GM23338 (cell line): Measurements from ENCODE around the gene XKR7. TPM values are rescaled to one million over a fixed set of nuclear protein-coding genes. Genes with fewer than 3 reads are reported as not detected.
A peak's percentile ranks its signal among the peaks of the same experiment; 100 is the strongest.

Experiments used
- ATAC-seq: fragments of 200-7000 bp; cut with Tn5 transposase; 3 replicates; pipeline ENCODE4 v1.9.1; 2020
- DNase-seq: peaks from one replicate; pipeline ENCODE4 v3.0.0-alpha.2; 2015; ENCODE audit warnings: low spot score
- H2AFZ ChIP-seq: fragments of 200-600 bp; sonication (generic); 2 replicates; pipeline ENCODE4 v1.8.0; 2016; ENCODE audit warnings: antibody characterized with exemption, mild to moderate bottlenecking, moderate library complexity
- H3F3A ChIP-seq: fragments of 200-600 bp; sonication (generic); replicated peaks from 2 replicates; pipeline ENCODE4 v1.8.0; 2017; ENCODE audit warnings: antibody characterized with exemption, mixed run types, low read depth
- H3K27ac ChIP-seq: fragments of 200-600 bp; sonication (generic); 2 replicates; pipeline ENCODE4 v1.6.1; 2016; ENCODE audit warnings: low read depth
- H3K27me3 ChIP-seq: fragments of 200-600 bp; sonication (generic); 2 replicates; pipeline ENCODE4 v1.8.0; 2016; ENCODE audit warnings: mild to moderate bottlenecking, mixed run types, moderate library complexity; ENCODE audit not compliant: insufficient read depth
- H3K36me3 ChIP-seq: fragments of 200-600 bp; sonication (generic); 2 replicates; pipeline ENCODE4 v1.8.0; 2016; ENCODE audit warnings: mild to moderate bottlenecking; ENCODE audit not compliant: insufficient read depth
- H3K4me1 ChIP-seq: fragments of 200-600 bp; sonication (generic); 2 replicates; pipeline ENCODE4 v1.8.0; 2016; ENCODE audit warnings: mild to moderate bottlenecking, moderate library complexity; ENCODE audit not compliant: insufficient read depth
- H3K4me2 ChIP-seq: fragments of 200-600 bp; sonication (generic); 2 replicates; pipeline ENCODE4 v1.7.1; 2017; ENCODE audit warnings: mixed run types
- H3K4me3 ChIP-seq: fragments of 200-600 bp; sonication (generic); 2 replicates; pipeline ENCODE4 v1.6.1; 2016; ENCODE audit warnings: mixed run types
- H3K79me2 ChIP-seq: fragments of 200-600 bp; sonication (generic); replicated peaks from 2 replicates; pipeline ENCODE4 v1.8.0; 2017; ENCODE audit warnings: mild to moderate bottlenecking; ENCODE audit not compliant: insufficient read depth
- H3K9me2 ChIP-seq: fragments of 200-600 bp; sonication (generic); 2 replicates; pipeline ENCODE4 v1.8.0; 2017; ENCODE audit not compliant: insufficient read depth
- H4K20me1 ChIP-seq: fragments of 200-600 bp; sonication (generic); replicated peaks from 2 replicates; pipeline ENCODE4 v1.8.0; 2017; ENCODE audit warnings: mild to moderate bottlenecking; ENCODE audit not compliant: insufficient read depth
- H3K27ac Mint-ChIP-seq: 2 replicates; pipeline ENCODE4 v1.8.0; 2020; ENCODE audit warnings: inconsistent platforms, mild to moderate bottlenecking, moderate library complexity, mixed read lengths
- H3K27me3 Mint-ChIP-seq: 3 replicates; pipeline ENCODE4 v1.8.0; 2022; ENCODE audit warnings: low read depth, mild to moderate bottlenecking, moderate library complexity, mixed read lengths, inconsistent platforms; ENCODE audit not compliant: insufficient read depth, poor library complexity
- H3K36me3 Mint-ChIP-seq: 3 replicates; pipeline ENCODE4 v1.8.0; 2021; ENCODE audit warnings: low read depth, mild to moderate bottlenecking, inconsistent platforms, moderate library complexity, mixed read lengths
- H3K4me1 Mint-ChIP-seq: 3 replicates; pipeline ENCODE4 v1.8.0; 2020; ENCODE audit warnings: mild to moderate bottlenecking, inconsistent platforms, mixed read lengths
- H3K4me3 Mint-ChIP-seq: 3 replicates; pipeline ENCODE4 v1.8.0; 2021; ENCODE audit warnings: moderate library complexity, mild to moderate bottlenecking, inconsistent platforms, mixed read lengths
- H3K9me3 Mint-ChIP-seq: 3 replicates; pipeline ENCODE4 v1.8.0; 2020; ENCODE audit warnings: moderate library complexity, mild to moderate bottlenecking, inconsistent platforms, mixed read lengths
- EZH2 ChIP-seq: fragments of 200-600 bp; sonication (generic); IDR thresholded peaks from one replicate; pipeline ENCODE4 v1.8.0; 2017; ENCODE audit warnings: antibody characterized with exemption, mild to moderate bottlenecking, low read depth; ENCODE audit not compliant: unreplicated experiment
- EZH2phosphoT487 ChIP-seq: fragments of 200-600 bp; sonication (generic); IDR thresholded peaks from one replicate; pipeline ENCODE4 v1.8.1; 2018; ENCODE audit warnings: antibody characterized with exemption; ENCODE audit not compliant: unreplicated experiment
- JUNB ChIP-seq: IDR thresholded peaks from one replicate; pipeline ENCODE4 v1.6.1; 2016; ENCODE audit warnings: antibody characterized with exemption; ENCODE audit not compliant: unreplicated experiment
- NANOG ChIP-seq: IDR thresholded peaks from 2 replicates; pipeline ENCODE4 v1.6.1; 2016; ENCODE audit warnings: antibody characterized with exemption, borderline replicate concordance
- POLR2AphosphoS5 ChIP-seq: IDR thresholded peaks from 2 replicates; pipeline ENCODE4 v1.6.1; 2016; ENCODE audit warnings: antibody characterized with exemption, low read depth
- REST ChIP-seq: IDR thresholded peaks from one replicate; pipeline ENCODE4 v1.6.1; 2018; ENCODE audit warnings: antibody characterized with exemption; ENCODE audit not compliant: unreplicated experiment
- STAT1 ChIP-seq: IDR thresholded peaks from one replicate; pipeline ENCODE4 v1.6.1; 2016; ENCODE audit warnings: antibody characterized with exemption; ENCODE audit not compliant: unreplicated experiment
- ZNF114 ChIP-seq: fragments of 250-450 bp; sonication (Bioruptor Pico); IDR thresholded peaks from 2 replicates; pipeline ENCODE4 v1.5.0; 2020; ENCODE audit warnings: mild to moderate bottlenecking, moderate library complexity
- polyA plus RNA-seq: library from polyadenylated mRNA; unstranded; fragments of >200 nt; fragmentation: Nextera tagmentation; extraction: Ambion mirVana; gene quantifications from 2 replicates; pipeline ENCODE4 v1.2.1, GENCODE V29; 2016
- total RNA-seq: library from RNA; depleted of rRNA; stranded (reverse); fragments of >200 nt; shearing (Covaris generic); gene quantifications from 2 replicates; pipeline ENCODE4 v1.2.3, GENCODE V29; 2014
- TF ChIP-seq, protein P1 (sequence below): fragments of 250-450 bp; sonication (Bioruptor Pico); IDR thresholded peaks from 2 replicates; pipeline ENCODE4 v1.5.0; 2020; ENCODE audit warnings: mild to moderate bottlenecking, moderate library complexity

The XKR7 gene
- total and polyA plus RNA-seq, 2 experiments from 2014 or later, result 0.61 to 3.9 TPM

DNA sequence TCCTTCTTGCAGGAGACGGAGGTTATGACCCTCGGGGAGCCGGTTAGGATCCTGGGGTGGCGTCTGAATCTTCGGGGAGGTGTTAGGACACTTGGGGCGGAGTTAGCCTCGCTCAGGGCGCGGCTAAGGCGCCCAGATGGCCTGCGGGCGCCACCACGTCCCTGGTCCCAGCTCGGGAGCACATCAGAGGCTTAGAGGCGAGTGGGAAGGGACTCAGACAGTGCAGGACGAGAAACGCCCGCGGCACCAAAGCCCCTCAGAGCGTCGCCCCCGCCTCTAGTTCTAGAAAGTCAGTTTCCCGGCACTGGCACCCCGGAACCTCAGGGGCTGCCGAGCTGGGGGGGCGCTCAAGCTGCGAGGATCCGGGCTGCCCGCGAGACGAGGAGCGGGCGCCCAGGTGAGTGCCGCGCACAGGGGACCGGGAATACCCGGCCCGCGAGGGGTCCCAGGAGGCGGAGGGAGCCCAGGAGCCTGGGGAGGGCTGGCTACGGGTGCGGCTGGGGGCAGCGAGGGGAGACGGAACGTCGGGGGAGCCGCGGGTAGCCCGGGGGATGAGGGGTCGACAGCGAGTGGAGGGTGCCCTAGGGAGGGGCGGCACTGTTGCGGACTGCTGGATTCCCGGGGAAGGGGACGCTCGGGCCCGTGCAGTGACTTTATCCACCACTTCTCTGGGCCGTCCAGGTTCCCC, 84.3 kb downstream of the XKR7 start, which contains the start of gene HCK:
Gene HCK, plus strand, starts transcription at position 153 of the 688 bp plus-strand sequence.
- peaks cover 17% of the 10 kb centered on the region; the same call in 2 of the 3 replicates for H3K4me1 Mint-ChIP-seq
- 0 out of 2 replicates have a peak, but pooled peaks cover 10% of the 10 kb centered on the region for H3F3A ChIP-seq
- H3K27me3 ChIP-seq, result peaks cover 58% of the 10 kb centered on the region
- no peak within 1 kb of the TSS for H3K27ac ChIP-seq
- peak within 1 kb of the TSS; percentile 83 for H3K4me3 ChIP-seq
- no peak within 1 kb of the TSS for H3K27ac Mint-ChIP-seq
- H3K4me3 Mint-ChIP-seq, result peak within 1 kb of the TSS; percentile 84
- TF ChIP-seq ZNF114 (CRISPR knock-in tag), result no peak
- TF ChIP-seq STAT1, result no peak
- no peak for TF ChIP-seq NANOG
- TF ChIP-seq POLR2AphosphoS5, result no peak
- TF ChIP-seq EZH2, result peak; percentile 29
- H3K36me3 ChIP-seq, result no peaks in the 10 kb centered on the region
- H3K36me3 Mint-ChIP-seq, result no peaks in the 10 kb centered on the region
- H3K79me2 ChIP-seq, result no peaks in the 10 kb centered on the region
- H3K9me3 Mint-ChIP-seq, result peaks cover 12% of the 10 kb centered on the region; the same call in 2 of the 3 replicates
- H3K4me2 ChIP-seq, result peak within 1 kb of the TSS; percentile 98
- H2AFZ ChIP-seq, result peak within 1 kb of the TSS; percentile 99
- DNase-seq (peak; percentile 79), ATAC-seq (peak; percentile 77)
- peaks cover 18% of the 10 kb centered on the region for H3K4me1 ChIP-seq
- no peaks in the 10 kb centered on the region for H3K9me2 ChIP-seq
- H4K20me1 ChIP-seq, result peaks cover 3% of the 10 kb centered on the region; the same call in 1 of the 2 replicates
- peaks cover 39% of the 10 kb centered on the region for H3K27me3 Mint-ChIP-seq

GRCh38 chr20:32052778-32053362, 84.9 kb downstream of the XKR7 start:
- ATAC-seq, result peak; percentile 79
- Histone ChIP-seq H4K20me1 (peaks cover 3% of the 10 kb centered on the region; the same call in 1 of the 2 replicates), H3K27ac (no peak overlapping the region), H3K79me2 (no peaks in the 10 kb centered on the region), H3F3A (0 out of 2 replicates have a peak, but pooled peaks cover 10% of the 10 kb centered on the region), H3K27me3 (peaks cover 58% of the 10 kb centered on the region), H3K4me1 (peaks cover 18% of the 10 kb centered on the region), H3K9me2 (no peaks in the 10 kb centered on the region), H3K4me3 (peak overlapping the region; percentile 83), H3K36me3 (no peaks in the 10 kb centered on the region), H3K4me2 (peak overlapping the region; percentile 98), H2AFZ (peak overlapping the region; percentile 99)
- Mint-ChIP-seq H3K27me3 (peaks cover 39% of the 10 kb centered on the region), H3K9me3 (peaks cover 18% of the 10 kb centered on the region; the same call in 2 of the 3 replicates), H3K4me1 (peaks cover 17% of the 10 kb centered on the region; the same call in 2 of the 3 replicates), H3K36me3 (no peaks in the 10 kb centered on the region), H3K27ac (no peak overlapping the region), H3K4me3 (peak overlapping the region; percentile 84)
- DNase-seq, result peak; percentile 88
- TF ChIP-seq EZH2phosphoT487 (no peak), STAT1 (no peak), REST (no peak), NANOG (no peak), POLR2AphosphoS5 (no peak), JUNB (no peak), EZH2 (peak; percentile 2), ZNF114 (CRISPR knock-in tag) (no peak)
- TF ChIP-seq, protein P1, sequence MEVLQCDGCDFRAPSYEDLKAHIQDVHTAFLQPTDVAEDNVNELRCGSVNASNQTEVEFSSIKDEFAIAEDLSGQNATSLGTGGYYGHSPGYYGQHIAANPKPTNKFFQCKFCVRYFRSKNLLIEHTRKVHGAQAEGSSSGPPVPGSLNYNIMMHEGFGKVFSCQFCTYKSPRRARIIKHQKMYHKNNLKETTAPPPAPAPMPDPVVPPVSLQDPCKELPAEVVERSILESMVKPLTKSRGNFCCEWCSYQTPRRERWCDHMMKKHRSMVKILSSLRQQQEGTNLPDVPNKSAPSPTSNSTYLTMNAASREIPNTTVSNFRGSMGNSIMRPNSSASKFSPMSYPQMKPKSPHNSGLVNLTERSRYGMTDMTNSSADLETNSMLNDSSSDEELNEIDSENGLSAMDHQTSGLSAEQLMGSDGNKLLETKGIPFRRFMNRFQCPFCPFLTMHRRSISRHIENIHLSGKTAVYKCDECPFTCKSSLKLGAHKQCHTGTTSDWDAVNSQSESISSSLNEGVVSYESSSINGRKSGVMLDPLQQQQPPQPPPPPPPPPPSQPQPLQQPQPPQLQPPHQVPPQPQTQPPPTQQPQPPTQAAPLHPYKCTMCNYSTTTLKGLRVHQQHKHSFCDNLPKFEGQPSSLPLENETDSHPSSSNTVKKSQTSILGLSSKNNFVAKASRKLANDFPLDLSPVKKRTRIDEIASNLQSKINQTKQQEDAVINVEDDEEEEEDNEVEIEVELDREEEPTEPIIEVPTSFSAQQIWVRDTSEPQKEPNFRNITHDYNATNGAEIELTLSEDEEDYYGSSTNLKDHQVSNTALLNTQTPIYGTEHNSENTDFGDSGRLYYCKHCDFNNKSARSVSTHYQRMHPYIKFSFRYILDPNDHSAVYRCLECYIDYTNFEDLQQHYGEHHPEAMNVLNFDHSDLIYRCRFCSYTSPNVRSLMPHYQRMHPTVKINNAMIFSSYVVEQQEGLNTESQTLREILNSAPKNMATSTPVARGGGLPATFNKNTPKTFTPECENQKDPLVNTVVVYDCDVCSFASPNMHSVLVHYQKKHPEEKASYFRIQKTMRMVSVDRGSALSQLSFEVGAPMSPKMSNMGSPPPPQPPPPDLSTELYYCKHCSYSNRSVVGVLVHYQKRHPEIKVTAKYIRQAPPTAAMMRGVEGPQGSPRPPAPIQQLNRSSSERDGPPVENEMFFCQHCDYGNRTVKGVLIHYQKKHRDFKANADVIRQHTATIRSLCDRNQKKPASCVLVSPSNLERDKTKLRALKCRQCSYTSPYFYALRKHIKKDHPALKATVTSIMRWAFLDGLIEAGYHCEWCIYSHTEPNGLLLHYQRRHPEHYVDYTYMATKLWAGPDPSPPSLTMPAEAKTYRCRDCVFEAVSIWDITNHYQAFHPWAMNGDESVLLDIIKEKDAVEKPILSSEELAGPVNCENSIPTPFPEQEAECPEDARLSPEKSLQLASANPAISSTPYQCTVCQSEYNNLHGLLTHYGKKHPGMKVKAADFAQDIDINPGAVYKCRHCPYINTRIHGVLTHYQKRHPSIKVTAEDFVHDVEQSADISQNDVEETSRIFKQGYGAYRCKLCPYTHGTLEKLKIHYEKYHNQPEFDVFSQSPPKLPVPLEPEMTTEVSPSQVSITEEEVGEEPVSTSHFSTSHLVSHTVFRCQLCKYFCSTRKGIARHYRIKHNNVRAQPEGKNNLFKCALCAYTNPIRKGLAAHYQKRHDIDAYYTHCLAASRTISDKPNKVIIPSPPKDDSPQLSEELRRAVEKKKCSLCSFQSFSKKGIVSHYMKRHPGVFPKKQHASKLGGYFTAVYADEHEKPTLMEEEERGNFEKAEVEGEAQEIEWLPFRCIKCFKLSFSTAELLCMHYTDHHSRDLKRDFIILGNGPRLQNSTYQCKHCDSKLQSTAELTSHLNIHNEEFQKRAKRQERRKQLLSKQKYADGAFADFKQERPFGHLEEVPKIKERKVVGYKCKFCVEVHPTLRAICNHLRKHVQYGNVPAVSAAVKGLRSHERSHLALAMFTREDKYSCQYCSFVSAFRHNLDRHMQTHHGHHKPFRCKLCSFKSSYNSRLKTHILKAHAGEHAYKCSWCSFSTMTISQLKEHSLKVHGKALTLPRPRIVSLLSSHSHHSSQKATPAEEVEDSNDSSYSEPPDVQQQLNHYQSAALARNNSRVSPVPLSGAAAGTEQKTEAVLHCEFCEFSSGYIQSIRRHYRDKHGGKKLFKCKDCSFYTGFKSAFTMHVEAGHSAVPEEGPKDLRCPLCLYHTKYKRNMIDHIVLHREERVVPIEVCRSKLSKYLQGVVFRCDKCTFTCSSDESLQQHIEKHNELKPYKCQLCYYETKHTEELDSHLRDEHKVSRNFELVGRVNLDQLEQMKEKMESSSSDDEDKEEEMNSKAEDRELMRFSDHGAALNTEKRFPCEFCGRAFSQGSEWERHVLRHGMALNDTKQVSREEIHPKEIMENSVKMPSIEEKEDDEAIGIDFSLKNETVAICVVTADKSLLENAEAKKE (CRISPR knock-in tag), result no peak
